ENCODE measurements around the gene DNASE2B. TPM values are rescaled to one million over a fixed set of nuclear protein-coding genes. Genes with fewer than 3 reads are reported as not detected.

The DNASE2B gene
- polyA plus RNA-seq (ENCODE audit: insufficient read length in 4 of 4) = under 1 TPM in 3 of 4 donors, not detected in 1; 0.08 to 0.12 (median 0.11) TPM

DNA sequence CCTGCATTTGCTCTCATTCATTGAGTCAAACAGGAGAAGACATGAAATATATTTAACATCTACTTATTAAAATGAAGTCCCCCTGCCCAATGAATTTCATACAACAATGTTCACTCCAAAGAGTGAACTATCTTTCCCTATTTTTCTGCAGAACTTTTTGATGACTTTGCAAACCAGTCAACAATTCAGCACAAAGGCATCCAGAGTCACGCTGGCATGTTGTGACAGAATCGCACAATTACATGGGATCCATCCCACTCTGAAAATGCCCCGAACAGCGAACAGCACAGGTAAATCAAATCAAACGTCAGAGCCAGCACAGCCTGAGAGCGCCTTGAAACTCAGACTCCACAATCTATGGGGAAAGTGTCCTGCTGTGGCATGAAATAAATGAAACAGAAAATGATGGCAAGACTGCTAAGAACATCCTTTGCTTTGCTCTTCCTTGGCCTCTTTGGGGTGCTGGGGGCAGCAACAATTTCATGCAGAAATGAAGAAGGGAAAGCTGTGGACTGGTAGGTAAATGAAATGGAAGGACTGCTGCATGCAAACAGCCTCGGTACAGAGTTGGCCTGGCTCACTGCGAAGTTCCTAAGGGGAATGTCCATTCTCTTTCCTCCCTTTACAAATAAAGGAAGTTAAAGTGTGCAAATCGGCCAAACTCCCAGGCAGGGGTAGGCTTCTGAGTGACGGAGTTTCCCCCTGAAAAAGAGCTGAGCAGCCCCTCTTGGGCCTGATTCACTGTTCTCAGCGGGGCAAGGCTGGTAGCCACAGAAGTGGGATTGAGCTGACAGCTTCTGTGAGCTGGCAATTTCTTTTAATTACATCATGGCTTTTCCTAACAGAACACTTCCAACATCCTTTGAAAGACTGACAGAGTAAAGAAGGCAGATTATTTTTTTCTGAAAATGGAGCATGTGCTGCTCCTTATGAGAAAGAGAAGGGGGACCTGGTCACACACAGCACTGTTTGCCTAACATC lies at the start of gene DNASE2B:
DNASE2B (plus strand) TSS at position 310 of the 981 bp plus-strand sequence; CDS start at position 391, 81 bp downstream.
- no peak for DNase-seq (ENCODE audit: low read depth in 4 of 4, low spot score in 2 of 4)

- no peak for DNase-seq (ENCODE audit: low read depth in 4 of 4, low spot score in 2 of 4)
Observed at GRCh38 chr1:84348759-84349158, 49.5 kb upstream of the DNASE2B start.

DNA sequence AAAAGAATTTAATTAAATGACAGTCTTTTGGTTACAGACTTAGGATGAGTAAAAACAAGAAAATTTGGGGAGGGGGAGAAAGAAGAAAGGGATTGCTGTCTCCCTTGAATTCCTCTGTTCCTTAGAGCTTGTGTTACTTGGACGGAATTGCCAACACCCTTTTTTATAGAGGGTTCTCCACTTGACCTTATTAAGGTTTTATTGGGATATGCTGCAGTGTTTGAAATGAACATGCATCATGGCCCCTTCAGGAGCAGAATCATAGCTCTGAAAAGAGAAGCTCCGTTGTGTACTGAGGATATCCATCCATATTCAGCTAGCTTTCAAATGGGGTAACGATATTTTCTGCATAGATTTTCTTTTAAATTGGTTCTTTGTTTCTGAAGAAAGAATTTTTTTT lies 48.2 kb upstream of the DNASE2B start:
- DNase-seq (ENCODE audit: low read depth in 4 of 4, low spot score in 2 of 4) = no peak

DNA sequence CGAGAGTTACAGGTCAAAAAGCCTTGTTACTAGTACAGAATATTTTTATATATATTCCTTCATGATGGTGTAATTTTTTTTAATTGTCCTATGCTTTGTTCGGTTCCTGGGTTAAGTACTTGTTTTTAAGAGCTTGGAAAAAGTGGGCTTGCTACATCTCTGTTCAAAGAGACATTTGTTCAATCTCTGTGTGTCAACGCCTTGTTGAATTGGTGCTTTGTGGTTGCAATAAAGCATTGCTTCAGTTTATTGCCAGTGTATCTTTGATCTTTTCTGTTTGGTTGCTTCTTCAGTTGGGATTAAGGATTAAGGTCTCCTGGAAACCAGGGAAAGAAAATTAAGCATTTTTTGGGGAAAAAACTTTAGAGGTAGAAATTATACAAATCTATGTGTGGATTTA lies 47.7 kb upstream of the DNASE2B start:
- DNase-seq (ENCODE audit: low read depth in 4 of 4, low spot score in 2 of 4) = no peak

GRCh38 chr1:84352298-84353106 lies 45.8 kb upstream of the DNASE2B start:
- DNase-seq (ENCODE audit: low read depth in 4 of 4, low spot score in 2 of 4) = no peak

- DNase-seq (ENCODE audit: low read depth in 4 of 4, low spot score in 2 of 4) = no peak
Observed at GRCh38 chr1:84353695-84354094, 44.6 kb upstream of the DNASE2B start.

- no peak for DNase-seq (ENCODE audit: low read depth in 4 of 4, low spot score in 2 of 4)
Observed at GRCh38 chr1:84355556-84355955, 42.7 kb upstream of the DNASE2B start.

DNA sequence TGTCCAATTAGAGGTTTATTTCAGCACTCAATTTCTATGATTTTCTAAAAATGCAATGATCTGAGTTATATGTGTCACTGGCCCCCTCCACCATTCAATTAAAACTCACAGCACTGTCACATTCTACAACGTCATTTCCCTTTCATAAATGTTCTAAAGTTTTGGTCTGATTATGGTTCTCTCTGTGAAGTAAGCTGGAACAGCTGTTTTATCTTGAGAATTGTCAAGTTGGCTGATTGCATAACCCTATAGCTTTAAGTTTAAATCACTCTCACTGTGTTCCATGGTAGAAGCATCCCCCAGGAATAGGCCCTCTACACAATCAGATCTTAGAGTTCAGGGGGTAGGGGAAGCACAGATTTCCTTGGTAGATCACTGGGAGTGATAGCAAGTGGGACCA lies 41.4 kb upstream of the DNASE2B start:
- DNase-seq (ENCODE audit: low read depth in 4 of 4, low spot score in 2 of 4) = no peak

DNA sequence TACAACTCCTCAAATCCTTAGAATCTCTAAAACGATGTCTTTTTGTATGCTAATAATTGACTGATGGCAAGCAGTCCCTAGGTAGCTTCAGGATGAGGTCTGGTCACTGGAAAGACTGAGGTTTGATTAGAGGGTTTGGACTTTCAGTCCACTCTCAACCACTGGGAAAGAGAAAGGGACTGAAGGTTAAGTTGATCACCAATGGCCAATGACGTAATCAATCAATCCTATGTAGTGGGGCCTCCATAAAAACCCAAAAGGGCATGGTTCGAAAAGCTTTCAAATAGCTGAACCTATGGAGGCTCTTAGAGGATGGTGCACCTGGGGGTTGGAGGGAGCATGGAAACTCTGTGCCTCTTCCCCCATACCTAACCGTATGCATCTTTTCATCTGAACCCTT lies 39.6 kb upstream of the DNASE2B start:
- DNase-seq (ENCODE audit: low read depth in 4 of 4, low spot score in 2 of 4) = no peak

GRCh38 chr1:84360316-84360715 lies 38.0 kb upstream of the DNASE2B start:
- no peak for DNase-seq (ENCODE audit: low read depth in 4 of 4, low spot score in 2 of 4)

DNA sequence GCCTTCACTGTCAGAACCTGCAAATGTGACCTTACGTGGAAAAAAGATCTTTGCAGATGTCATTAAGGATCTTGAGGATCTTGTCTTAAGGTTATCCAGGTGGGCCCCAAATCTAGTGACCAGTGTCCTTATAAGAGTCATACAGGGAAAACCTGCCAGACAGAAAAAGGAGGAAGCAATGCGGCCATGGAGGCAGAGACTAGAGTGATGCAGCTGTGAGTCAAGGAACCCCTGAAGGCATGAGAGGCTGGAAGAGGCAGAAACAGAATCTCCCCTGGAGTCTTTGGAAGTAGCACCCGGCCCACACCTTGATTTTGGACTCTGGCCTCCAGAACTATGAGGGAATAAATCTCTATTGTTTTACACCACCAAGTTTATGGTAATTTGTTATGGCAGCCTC lies 36.5 kb upstream of the DNASE2B start:
- no peak for DNase-seq (ENCODE audit: low read depth in 4 of 4, low spot score in 2 of 4)

DNA sequence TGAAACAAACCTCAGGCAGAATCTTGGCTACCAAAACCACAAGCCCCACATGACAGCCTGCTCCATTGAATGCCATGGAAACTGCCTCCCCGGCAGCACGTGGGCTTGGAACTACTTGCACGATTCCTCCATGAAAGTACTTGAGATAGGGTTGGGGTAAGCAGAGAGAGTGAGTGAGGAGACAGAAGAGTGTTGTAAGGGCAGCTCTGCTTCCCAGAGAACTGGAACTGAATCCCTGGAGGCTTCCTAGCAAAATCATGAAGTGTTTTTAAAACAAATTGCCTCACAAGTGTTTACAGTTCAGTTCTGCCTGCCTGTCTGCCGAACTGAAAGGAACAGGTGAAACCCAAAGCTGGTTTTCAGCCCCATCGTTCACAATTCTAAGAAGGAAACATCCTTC lies 35.3 kb upstream of the DNASE2B start:
- no peak for DNase-seq (ENCODE audit: low read depth in 4 of 4, low spot score in 2 of 4)

- DNase-seq (ENCODE audit: low read depth in 4 of 4, low spot score in 2 of 4) = no peak
Observed at GRCh38 chr1:84363622-84364021, 34.7 kb upstream of the DNASE2B start.

- no peak for DNase-seq (ENCODE audit: low read depth in 4 of 4, low spot score in 2 of 4)
Observed at GRCh38 chr1:84365225-84366221, 32.8 kb upstream of the DNASE2B start.

GRCh38 chr1:84366786-84367185 lies 31.5 kb upstream of the DNASE2B start:
- DNase-seq (ENCODE audit: low read depth in 4 of 4, low spot score in 2 of 4) = no peak

- no peak for DNase-seq (ENCODE audit: low read depth in 4 of 4, low spot score in 2 of 4)
Observed at GRCh38 chr1:84367219-84367618, 31.1 kb upstream of the DNASE2B start.

- no peak for DNase-seq (ENCODE audit: low read depth in 4 of 4, low spot score in 2 of 4)
Observed at GRCh38 chr1:84368441-84368840, 29.8 kb upstream of the DNASE2B start.

GRCh38 chr1:84370266-84370665 lies 28.0 kb upstream of the DNASE2B start:
- DNase-seq (ENCODE audit: low read depth in 4 of 4, low spot score in 2 of 4) = no peak

GRCh38 chr1:84370831-84371394 lies 27.4 kb upstream of the DNASE2B start:
- no peak for DNase-seq (ENCODE audit: low read depth in 4 of 4, low spot score in 2 of 4)

All from left renal cortex interstitium (tissue), 4 donors.